ENCODE results near the gene RANBP17. TPM values are rescaled to one million over a fixed set of nuclear protein-coding genes. Genes with fewer than 3 reads are reported as not detected.
A peak's percentile ranks its signal among the peaks of the same experiment; 100 is the strongest.
"Not testable (repeated sequence)": the region's sequence is repeated elsewhere in the genome, so short reads cannot be mapped to it uniquely, and the experiment has no call there.

The RANBP17 gene
- 6.6 and 7.5 TPM in 2 replicates for total RNA-seq (2014; rRNA removed; shearing (Covaris generic); ENCODE audit: low replicate concordance)

GRCh38 chr5:170861917-170862766 lies at the start of gene RANBP17:
TSS of gene RANBP17 (plus strand) at chr5:170862018.
- in situ Hi-C loops (cut with HindIII; ENCODE audit: low pct_unique_long_range_greater_than_20kb, low sequenced_read_pairs): no loop called here
- DNase-seq (ENCODE audit: low read depth): peak; percentile 85

DNA sequence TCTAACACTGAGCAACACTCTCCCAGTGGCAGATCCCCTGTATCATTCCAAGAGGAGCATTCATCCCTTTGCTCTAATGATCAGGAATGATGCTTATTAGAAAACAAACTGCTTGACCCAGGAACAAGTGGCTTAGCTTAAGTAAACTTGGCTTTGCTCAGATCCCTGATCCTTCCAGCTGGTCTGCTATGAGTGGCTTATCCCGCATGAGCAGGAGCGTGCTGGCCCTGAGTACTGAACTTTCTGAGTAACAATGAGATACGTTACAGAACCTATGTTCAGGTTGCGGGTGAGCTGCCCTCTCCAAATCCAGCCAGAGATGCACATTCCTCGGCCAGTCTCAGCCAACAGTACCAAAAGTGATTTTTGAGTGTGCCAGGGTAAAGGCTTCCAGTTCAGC lies 48.6 kb upstream of the RANBP17 start:
- DNase-seq (ENCODE audit: low read depth): no peak
- in situ Hi-C loops (cut with HindIII; ENCODE audit: low pct_unique_long_range_greater_than_20kb, low sequenced_read_pairs): no loop called here

DNA sequence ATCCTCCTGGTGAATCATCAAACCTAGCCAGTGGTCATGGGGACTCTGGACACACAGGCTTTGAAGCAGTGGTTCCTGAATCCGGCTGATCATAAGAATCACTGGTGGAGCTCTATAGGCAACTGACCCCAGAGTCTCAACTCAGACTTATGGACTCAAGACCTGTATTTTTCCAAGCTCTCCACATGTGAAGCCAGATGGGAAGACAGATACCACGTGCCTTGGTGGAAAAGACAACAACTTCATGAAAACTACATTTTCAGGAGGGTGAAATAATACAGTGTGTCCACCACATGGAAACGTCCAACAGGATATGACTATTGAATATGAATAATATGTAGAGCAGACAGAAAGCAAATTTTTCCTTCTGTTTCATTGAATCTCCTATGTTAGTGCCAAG lies 44.6 kb upstream of the RANBP17 start:
- in situ Hi-C loops (cut with HindIII; ENCODE audit: low pct_unique_long_range_greater_than_20kb, low sequenced_read_pairs): no loop called here
- no peak for DNase-seq (ENCODE audit: low read depth)

GRCh38 chr5:170818232-170818631 lies 43.6 kb upstream of the RANBP17 start:
- in situ Hi-C loops (cut with HindIII; ENCODE audit: low pct_unique_long_range_greater_than_20kb, low sequenced_read_pairs): no loop called here

DNA sequence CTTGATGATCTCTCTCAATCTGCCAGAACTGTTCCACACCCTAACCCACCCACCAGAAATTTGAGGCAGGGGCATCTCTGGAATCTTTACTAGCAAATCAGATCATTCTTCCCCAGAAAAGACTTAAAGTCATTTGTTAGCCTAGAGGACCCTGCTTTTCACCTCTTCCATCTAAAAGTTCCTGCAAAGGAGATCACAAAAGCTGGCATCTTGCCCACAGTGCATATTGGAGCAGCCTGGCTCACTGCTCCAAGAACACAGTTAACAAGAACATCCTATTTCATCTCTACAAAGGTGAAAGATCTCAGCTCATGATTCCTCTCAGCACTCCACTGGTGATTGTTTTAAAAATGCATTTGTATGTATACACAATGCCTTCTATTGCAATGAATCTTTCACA lies 42.0 kb upstream of the RANBP17 start:
- in situ Hi-C loops (cut with HindIII; ENCODE audit: low pct_unique_long_range_greater_than_20kb, low sequenced_read_pairs): no loop called here
- DNase-seq (ENCODE audit: low read depth): no peak

More at GRCh38 chr5:170818232-170818631, 43.6 kb upstream of the RANBP17 start:
- DNase-seq (ENCODE audit: low read depth): no peak

DNA sequence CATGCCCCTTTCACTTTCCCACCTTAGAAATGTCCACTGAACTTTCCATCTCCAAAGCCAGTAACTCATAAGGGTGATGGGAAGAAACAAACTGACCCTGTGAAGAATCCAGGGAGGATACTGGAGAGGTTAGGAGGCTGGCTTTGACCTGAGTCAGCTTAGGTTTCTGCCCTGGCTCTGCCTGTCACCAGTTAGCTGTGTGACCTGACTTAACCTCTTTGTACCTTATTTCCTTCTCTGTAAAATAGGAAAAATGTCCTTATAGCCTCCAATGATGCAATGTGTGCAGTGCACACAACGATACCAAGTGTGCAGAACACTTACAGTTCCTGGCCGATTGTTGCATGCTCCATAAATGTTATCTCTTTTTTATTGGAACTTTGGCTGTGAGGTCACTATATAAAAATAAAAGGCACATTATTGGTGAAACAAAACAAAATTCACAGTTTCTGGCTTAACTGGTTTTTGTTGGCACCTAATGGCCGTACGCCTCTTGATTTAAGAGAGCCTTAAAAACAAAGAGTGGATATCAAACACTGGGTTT lies 40.5 kb upstream of the RANBP17 start:
- in situ Hi-C loops (cut with HindIII; ENCODE audit: low pct_unique_long_range_greater_than_20kb, low sequenced_read_pairs): no loop called here
- DNase-seq (ENCODE audit: low read depth): no peak

- in situ Hi-C loops (cut with HindIII; ENCODE audit: low pct_unique_long_range_greater_than_20kb, low sequenced_read_pairs): no loop called here
- no peak for DNase-seq (ENCODE audit: low read depth)
Observed at GRCh38 chr5:170826117-170826516, 35.7 kb upstream of the RANBP17 start.

DNA sequence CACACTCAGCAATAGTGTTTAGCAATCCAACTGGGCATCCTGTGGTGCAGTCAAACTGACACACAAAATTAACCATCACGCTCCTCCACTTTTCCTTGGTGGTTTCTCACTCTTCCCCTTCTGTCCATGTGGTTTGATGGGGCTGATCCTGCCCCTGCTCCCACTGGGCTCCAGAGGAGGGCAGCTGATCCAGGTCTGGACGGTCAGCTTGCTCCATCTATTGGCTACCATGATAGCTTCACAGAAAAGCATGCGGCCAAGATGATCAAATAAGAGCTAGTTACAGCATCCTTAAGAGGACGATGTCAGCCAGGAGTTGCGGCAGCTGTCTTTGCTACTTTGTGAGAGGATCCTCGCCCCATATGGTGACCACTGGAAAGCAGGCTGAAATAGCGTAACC lies 29.6 kb upstream of the RANBP17 start:
- in situ Hi-C loops (cut with HindIII; ENCODE audit: low pct_unique_long_range_greater_than_20kb, low sequenced_read_pairs): no loop called here
- DNase-seq (ENCODE audit: low read depth): no peak

GRCh38 chr5:170833981-170834380 lies 27.8 kb upstream of the RANBP17 start:
- in situ Hi-C loops (cut with HindIII; ENCODE audit: low pct_unique_long_range_greater_than_20kb, low sequenced_read_pairs): not testable (repeated sequence)

DNA sequence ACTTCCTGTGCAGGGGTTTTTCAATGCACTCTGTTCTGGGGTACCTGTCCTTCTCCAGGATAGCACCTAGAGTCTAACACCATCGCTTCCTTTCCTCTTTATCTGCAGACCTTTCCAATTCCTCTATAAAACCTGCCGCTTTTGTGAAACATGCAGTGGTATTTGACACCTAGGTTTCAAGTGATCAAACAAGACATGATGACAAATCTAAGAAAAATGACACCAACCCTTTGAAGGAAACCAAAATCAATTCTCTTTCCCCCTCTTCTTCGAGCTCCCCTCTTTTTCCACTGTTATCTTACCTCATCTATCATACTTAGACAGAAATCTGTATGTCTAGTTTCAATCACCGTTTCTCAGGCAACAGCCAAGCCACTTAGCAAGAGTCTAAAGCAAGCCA lies 25.6 kb upstream of the RANBP17 start:
- in situ Hi-C loops (cut with HindIII; ENCODE audit: low pct_unique_long_range_greater_than_20kb, low sequenced_read_pairs): no loop called here
- DNase-seq (ENCODE audit: low read depth): no peak

More at GRCh38 chr5:170833981-170834380, 27.8 kb upstream of the RANBP17 start:
- DNase-seq (ENCODE audit: low read depth): not testable (repeated sequence)

DNA sequence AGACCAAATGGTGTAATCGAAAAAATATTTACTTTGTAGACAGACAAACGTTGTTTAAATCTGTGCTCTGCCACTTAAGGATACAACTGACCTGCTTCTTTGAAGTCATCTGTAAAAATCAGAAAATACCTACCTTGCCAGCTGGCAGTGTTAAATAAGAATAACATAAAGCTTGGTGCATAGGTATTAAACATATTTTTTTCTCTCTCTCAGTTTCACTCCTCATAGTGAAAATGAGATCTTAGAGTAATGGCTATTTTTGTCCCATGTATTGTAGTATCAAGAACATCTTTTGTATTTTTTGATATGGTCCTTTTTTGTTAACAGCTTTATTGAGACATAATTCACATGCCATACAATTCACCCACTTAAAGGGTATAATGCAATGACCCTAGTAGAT lies 17.9 kb upstream of the RANBP17 start:
- in situ Hi-C loops (cut with HindIII; ENCODE audit: low pct_unique_long_range_greater_than_20kb, low sequenced_read_pairs): no loop called here

GRCh38 chr5:170844651-170845050 lies 17.2 kb upstream of the RANBP17 start:
- DNase-seq (ENCODE audit: low read depth): no peak
- in situ Hi-C loops (cut with HindIII; ENCODE audit: low pct_unique_long_range_greater_than_20kb, low sequenced_read_pairs): no loop called here

More for the DNA sequence above, 17.9 kb upstream of the RANBP17 start:
- DNase-seq (ENCODE audit: low read depth): no peak

DNA sequence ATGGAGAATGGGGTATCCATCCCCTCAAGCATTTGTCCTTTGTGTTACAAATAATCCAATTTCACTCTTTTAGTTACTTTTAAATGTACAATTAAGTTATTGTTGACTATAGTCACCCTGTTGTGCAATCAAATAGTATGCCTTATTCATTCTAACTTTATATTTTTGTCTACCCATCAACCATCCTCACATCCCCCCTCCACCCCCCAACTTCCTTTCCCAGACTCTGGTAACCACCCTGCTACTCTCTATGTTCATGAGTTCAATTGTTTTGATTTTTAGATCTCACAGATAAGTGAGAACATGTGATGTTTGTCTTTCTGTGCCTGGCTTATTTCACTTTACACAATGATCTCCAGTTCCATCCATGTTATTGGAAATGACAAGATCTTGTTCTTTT lies 15.4 kb upstream of the RANBP17 start:
- no peak for DNase-seq (ENCODE audit: low read depth)
- in situ Hi-C loops (cut with HindIII; ENCODE audit: low pct_unique_long_range_greater_than_20kb, low sequenced_read_pairs): no loop called here

- in situ Hi-C loops (cut with HindIII; ENCODE audit: low pct_unique_long_range_greater_than_20kb, low sequenced_read_pairs): no loop called here
- no peak for DNase-seq (ENCODE audit: low read depth)
Observed at GRCh38 chr5:170846846-170847245, 15.0 kb upstream of the RANBP17 start.

DNA sequence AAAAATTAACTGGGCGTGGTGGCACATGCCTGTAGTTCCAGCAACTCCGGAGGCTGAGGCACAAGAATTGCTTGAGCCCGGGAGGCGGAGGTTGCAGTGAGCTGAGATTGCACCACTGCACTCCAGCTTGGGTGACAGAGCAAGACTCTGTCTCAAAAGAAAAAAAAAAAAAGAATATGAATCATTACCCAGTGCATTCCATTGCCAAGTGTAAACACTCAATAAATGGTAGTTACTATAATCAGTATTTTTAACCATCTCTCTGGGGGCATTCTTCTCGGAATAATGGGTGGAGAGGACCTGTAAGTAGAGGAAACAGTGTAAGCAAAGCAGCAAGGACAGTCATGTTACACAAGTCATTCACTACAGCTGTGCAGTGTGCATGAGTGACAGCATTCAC lies 13.8 kb upstream of the RANBP17 start:
- peak; percentile 25 for DNase-seq (ENCODE audit: low read depth)
- in situ Hi-C loops (cut with HindIII; ENCODE audit: low pct_unique_long_range_greater_than_20kb, low sequenced_read_pairs): no loop called here

DNA sequence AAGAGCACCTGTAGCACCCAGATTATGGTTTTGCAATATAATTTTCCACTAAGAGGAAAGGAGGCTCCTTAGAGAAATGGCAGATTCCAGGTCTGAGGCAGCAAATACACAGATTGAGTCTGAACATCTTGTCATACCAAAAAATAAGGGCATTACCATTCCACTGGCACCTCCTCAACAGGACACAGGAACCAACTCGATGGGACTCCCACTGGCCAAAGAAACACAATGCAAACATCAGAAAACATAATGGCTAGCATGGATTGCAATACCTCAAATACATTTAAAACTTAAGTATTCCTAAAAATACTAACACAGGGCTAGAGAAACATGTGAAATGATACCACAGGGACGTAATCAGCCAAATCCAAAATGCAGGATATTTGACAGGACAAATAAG lies 12.4 kb upstream of the RANBP17 start:
- in situ Hi-C loops (cut with HindIII; ENCODE audit: low pct_unique_long_range_greater_than_20kb, low sequenced_read_pairs): no loop called here
- DNase-seq (ENCODE audit: low read depth): no peak

- in situ Hi-C loops (cut with HindIII; ENCODE audit: low pct_unique_long_range_greater_than_20kb, low sequenced_read_pairs): no loop called here
Observed at GRCh38 chr5:170854566-170854965, 7.3 kb upstream of the RANBP17 start.

GRCh38 chr5:170857066-170857465 lies 4.8 kb upstream of the RANBP17 start:
- in situ Hi-C loops (cut with HindIII; ENCODE audit: low pct_unique_long_range_greater_than_20kb, low sequenced_read_pairs): no loop called here
- DNase-seq (ENCODE audit: low read depth): no peak

More at GRCh38 chr5:170854566-170854965, 7.3 kb upstream of the RANBP17 start:
- DNase-seq (ENCODE audit: low read depth): no peak

- in situ Hi-C loops (cut with HindIII; ENCODE audit: low pct_unique_long_range_greater_than_20kb, low sequenced_read_pairs): no loop called here
Observed at GRCh38 chr5:170860415-170860814, 1.4 kb upstream of the RANBP17 start.

More at GRCh38 chr5:170860415-170860814, 1.4 kb upstream of the RANBP17 start:
- DNase-seq (ENCODE audit: low read depth): no peak

All from Caki2 (cell line).